ENCODE data around the gene RALGAPA1.
"Not testable (repeated sequence)": the region's sequence is repeated elsewhere in the genome, so short reads cannot be mapped to it uniquely, and the experiment has no call there.

Gene RALGAPA1

GRCh38 chr14:35821564-35822411 is 12.7 kb upstream of the RALGAPA1 start:
- DNase-seq: peak; percentile 73

- no peak for DNase-seq
Measured at GRCh38 chr14:35819591-35820540, 10.8 kb upstream of the RALGAPA1 start.

GRCh38 chr14:35818346-35819115 is 9.4 kb upstream of the RALGAPA1 start:
- peak; percentile 70 for DNase-seq

DNA sequence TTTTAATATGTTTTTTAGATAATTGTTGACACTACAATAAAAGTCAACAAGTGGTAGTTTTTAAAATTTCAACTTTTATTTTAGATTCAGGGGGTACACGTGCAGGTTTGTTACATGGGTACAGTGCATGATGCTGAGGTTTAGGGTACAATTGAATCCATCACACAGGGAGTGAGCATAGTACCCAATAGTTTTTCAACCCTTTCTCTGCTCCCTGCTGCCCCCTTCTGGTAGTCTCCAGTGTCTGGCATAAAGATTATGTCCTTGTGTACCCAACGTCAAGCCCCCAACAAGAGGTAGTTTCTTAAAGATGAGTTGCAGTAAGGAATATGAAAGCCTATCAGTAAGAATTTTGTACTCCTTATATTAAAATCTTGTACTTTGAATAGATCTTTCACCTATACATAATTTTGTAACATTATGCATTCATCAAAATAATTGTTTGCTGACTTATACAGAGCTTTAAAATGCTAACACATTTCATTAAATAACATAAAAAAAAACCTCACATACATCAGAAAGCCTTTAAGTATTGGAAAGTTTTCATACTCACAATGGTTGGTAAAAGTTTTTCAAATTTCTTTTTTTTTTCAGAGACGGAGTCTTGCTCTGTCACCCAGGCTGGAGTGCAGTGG is 5.4 kb upstream of the RALGAPA1 start:
- peak; percentile 89 for DNase-seq

DNA sequence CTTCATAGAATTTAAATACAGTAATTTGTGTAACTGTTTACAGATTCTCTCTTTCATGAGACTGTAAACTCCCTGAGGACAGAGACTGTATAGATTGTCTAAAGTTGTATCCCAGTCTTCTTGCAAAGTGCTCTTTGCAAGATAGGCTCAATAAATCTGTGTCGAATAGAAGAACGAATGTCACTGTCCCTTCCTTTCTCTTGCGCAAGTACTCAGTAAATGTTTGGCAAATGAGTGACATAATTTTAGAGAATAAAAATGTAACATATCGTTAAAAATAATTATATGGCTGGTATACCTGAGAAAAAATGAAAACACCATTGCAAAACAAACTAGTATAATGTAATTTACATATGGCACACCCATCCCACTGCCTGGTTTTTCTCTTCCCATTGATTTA is 1.9 kb upstream of the RALGAPA1 start:
- DNase-seq: no peak

- no peak for DNase-seq
Measured at GRCh38 chr14:35809597-35809996, 502 bp upstream of the RALGAPA1 start.

GRCh38 chr14:35808076-35808637 is 938 bp downstream of the RALGAPA1 start:
- peak; percentile 56 for DNase-seq

DNA sequence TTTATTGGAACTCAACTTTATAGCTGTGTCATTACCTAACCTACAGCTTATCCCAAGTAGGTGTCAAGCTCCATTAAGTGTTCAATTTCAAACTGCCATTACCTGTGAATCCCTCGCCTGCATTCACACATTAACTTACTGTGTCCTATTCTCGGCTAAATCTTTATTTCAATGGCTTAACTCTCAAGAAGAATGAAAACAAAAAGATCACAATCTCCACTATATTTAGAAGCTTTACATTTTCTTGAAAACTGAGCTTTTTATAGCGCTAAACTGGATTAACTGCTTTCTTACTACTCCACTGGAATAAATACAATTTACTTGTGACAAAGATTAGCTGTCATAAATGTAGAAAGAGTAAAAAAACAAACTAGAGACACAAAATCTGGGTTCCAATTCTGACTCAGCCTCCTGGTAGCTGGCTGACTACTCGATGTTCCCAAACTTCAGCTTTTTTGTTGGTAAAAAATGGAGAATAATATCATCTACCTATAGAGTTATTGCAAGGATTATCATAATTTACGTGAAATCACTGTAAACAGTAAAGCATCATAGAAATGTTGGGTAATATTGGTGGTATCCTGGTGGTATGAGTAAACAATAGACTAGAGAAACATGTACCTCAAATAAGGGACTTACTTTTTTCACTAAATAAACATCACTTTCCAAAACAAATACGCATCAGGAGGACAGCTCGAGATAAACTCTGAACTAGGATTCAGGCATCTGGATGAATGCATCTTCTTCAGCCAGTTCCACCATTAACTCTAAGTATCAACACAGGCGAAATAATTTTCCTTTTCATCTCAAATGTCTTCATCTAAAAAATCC is 1.7 kb downstream of the RALGAPA1 start:
- no peak for DNase-seq

DNA sequence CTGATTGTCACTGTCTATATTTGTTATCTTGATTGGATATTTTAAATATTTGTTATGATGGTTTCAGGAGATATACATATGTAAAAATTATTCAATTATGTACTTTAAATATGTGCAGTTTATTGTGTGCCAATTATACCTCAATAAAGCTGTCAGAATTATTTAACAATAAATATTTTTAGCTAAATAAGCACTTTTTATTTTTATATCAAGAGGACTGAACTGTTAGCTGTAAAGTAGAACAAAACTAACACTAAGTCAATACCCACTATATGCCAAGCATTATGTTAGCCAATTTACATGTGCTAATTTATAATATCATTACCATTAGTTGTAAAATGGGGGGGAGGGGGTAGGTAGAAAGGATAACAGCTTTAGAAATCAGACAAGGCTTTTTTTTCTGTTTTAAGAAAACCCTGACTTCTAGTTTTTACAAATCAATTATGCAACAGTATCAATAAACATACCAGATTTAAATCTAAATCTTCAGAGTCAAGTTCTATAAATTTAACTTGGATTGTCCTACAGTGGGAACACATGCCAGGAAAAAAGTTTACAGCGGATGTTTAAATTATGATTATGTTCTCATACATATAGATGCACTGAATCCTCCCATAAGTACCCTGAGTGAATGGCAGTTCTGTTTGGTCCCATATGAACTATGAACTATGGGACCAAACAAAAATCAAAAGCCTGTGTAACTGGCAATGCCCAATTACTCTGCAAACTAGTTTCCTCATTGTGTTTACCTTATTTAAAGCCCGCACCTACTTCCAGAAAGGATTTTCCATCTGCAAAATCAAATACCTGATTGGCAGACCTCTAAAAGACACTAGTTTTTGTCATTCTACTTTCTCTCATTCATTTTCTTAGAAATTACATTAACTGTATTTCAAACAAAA is 2.8 kb downstream of the RALGAPA1 start:
- no peak for DNase-seq

DNA sequence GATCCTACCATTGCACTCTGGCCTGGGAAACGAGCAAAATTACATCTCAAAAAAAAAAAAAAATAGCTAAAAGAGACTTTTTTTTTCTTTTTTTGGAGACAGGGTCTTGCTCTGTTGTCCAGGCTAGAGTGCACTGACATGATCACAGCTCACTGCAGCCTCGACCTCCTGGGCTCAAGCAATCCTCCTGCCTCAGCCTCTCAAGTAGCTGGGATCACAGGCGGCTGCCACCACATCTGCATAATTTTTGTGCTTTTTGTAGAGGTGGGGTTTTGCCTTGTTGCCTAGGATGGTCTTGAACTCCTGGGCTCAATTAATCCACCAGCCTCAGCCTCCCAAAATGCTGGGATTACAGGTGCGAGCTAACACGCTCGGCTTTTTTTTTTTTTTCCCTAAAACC is 11.3 kb downstream of the RALGAPA1 start:
- no peak for DNase-seq

DNA sequence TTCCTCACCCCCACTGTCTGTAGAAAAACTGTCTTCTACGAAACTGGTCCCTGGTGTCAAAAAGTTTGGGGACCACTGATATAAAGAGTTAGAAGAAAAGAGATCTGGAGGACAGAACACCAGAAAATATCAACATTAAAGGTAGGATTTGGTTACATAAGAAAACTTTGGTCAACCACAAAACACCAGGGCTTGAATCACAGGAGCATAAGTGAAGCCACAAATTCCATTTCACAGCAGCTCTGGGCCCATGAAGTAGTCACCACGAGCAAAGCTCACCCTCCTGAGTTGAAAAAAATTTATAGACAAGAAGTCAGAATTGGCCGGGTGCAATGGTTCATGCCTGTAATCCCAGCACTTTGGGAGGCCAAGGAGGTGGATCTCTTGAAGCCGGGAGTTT is 19.4 kb downstream of the RALGAPA1 start:
- no peak for DNase-seq

DNA sequence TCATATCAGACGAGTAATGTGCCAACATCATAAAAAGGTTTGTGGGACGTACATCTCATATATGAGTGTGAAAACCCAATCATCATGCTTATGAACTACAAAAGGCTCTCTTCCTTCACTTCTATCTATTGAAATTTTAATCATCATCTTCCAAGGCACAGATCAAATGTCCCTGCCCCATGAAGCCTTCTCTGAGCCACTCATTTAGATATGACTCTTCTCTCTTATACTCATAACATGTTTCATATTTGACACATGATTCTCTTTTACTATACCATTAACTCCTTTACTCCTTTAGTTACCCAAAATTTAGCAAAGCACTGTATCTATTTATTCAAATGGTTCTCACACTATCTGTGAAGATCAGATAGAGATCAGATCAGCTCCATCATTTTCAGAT is 22.2 kb downstream of the RALGAPA1 start:
- DNase-seq: no peak

GRCh38 chr14:35783699-35784098 is 25.4 kb downstream of the RALGAPA1 start:
- no peak for DNase-seq

- DNase-seq: no peak
Measured at GRCh38 chr14:35779368-35779767, 29.7 kb downstream of the RALGAPA1 start.

DNA sequence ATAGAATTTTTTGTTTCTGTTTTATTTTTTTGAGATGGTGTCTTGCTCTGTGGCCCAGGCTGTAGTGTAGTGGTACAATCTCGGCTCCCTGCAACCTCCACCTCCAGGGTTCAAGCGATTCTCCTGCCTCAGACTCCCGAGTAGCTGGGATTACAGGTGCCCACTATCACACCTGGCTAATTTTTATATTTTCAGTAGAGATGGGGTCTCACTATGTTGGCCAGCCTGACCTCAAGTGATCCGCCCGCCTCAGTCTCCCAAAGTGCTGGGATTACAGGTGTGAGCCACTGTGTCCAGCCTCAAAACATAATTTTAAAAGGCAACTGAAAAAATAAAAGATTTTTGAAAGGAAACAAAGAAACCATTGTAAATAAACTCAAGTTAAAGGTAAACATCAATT is 31.5 kb downstream of the RALGAPA1 start:
- DNase-seq: not testable (repeated sequence)

DNA sequence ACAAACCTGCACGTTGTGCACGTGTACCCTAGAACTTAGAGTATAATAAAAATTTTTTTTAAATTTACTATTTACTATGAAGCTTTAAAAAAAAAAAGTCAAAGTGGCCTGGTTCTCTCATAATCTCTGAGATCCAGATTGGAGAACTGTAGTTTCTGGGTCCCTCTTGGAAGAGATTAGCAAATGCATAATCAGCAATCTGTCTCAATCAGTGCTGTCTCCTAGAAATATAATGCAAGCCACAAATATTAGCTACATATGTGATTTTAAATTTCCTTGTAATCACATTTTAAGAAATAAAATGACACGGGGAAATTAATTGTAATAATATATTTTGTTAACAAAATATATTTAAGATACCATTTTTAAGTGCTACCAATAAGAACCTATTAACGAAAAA is 32.3 kb downstream of the RALGAPA1 start:
- no peak for DNase-seq

DNA sequence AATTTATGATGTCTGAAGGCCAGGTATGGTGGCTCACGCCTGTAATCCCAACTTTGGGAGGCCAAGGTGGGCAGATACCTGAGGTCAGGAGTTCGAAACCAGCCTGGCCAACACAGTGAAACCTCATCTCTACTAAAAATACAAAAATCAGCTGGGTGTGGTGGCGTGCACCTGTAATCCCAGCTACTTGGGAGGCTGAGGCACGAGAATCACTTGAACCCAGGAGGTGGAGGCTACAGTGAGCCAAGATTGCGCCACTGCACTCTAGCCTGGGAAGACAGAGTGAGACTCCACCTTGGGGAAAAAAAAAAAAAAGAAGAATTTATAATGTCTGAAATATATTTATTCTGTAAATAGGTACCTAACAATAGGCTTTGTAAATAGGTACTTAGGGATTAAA is 33.0 kb downstream of the RALGAPA1 start:
- not testable (repeated sequence) for DNase-seq

GRCh38 chr14:35766700-35767082 is 42.4 kb downstream of the RALGAPA1 start:
- no peak for DNase-seq

GRCh38 chr14:35766036-35766699 is 42.9 kb downstream of the RALGAPA1 start:
- DNase-seq: no peak

- DNase-seq: no peak
Measured at GRCh38 chr14:35761922-35762321, 47.2 kb downstream of the RALGAPA1 start.
